Measurements from ENCODE around the gene SPATA32.

GRCh38 chr17:45306623-45307022, 44.7 kb upstream of the SPATA32 start:
- TF ChIP-seq CTCF (IDR thresholded peaks at IDR 0.05): no peak
- no peak for TF ChIP-seq EP300 (IDR thresholded peaks at IDR 0.05)

All from ovary (tissue), 3 donors.